GM10266 (cell line): ENCODE measurements around the gene PPP1R9B.

Experiments
- DNase-seq: peaks from one replicate; pipeline ENCODE4 v3.0.0; 2012; ENCODE audit errors: extremely low spot score
- TF ChIP-seq, protein P1 (sequence below): IDR thresholded peaks from 2 replicates; pipeline ENCODE4 v1.5.1; 2012; ENCODE audit warnings: mild to moderate bottlenecking, low read depth; ENCODE audit not compliant: control insufficient read depth, insufficient read depth; ENCODE audit errors: missing control alignments

The PPP1R9B gene

DNA sequence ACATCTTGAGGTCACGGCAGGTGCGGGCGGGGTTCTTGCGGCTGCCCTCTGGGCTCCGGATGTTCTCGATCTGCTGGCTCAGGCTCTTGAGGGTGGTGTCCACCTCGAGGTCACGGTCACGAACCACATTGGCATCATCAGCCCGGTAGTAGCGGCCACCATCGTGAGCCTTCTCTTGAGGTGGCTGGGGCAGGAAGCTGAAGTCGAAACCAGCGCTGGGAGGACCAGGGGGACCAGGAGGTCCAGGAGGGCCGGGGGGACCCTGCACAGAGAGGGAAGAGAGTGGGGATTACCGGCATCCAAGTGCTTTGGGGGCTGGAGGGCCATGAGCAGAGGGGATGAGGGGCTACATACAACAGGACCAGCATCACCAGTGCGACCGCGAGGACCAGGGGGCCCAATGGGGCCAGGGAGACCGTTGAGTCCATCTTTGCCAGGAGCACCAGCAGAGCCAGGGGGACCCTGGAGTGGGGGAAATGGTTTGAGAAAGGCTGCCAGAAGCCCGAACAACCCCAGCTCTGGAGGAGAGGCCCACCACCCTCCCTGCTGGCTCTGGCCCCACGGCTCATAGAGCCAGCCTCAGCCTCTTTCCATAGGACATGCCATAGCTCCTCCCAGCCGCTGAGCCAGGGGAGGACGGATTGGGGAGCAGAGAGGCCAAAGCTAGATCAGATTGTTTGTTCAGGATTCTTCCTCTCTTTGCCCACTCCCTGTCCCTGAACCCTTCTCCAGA is 36.4 kb upstream of the PPP1R9B start:
- TF ChIP-seq, protein P1, sequence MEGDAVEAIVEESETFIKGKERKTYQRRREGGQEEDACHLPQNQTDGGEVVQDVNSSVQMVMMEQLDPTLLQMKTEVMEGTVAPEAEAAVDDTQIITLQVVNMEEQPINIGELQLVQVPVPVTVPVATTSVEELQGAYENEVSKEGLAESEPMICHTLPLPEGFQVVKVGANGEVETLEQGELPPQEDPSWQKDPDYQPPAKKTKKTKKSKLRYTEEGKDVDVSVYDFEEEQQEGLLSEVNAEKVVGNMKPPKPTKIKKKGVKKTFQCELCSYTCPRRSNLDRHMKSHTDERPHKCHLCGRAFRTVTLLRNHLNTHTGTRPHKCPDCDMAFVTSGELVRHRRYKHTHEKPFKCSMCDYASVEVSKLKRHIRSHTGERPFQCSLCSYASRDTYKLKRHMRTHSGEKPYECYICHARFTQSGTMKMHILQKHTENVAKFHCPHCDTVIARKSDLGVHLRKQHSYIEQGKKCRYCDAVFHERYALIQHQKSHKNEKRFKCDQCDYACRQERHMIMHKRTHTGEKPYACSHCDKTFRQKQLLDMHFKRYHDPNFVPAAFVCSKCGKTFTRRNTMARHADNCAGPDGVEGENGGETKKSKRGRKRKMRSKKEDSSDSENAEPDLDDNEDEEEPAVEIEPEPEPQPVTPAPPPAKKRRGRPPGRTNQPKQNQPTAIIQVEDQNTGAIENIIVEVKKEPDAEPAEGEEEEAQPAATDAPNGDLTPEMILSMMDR, result no peak
- DNase-seq, result no peak

DNA sequence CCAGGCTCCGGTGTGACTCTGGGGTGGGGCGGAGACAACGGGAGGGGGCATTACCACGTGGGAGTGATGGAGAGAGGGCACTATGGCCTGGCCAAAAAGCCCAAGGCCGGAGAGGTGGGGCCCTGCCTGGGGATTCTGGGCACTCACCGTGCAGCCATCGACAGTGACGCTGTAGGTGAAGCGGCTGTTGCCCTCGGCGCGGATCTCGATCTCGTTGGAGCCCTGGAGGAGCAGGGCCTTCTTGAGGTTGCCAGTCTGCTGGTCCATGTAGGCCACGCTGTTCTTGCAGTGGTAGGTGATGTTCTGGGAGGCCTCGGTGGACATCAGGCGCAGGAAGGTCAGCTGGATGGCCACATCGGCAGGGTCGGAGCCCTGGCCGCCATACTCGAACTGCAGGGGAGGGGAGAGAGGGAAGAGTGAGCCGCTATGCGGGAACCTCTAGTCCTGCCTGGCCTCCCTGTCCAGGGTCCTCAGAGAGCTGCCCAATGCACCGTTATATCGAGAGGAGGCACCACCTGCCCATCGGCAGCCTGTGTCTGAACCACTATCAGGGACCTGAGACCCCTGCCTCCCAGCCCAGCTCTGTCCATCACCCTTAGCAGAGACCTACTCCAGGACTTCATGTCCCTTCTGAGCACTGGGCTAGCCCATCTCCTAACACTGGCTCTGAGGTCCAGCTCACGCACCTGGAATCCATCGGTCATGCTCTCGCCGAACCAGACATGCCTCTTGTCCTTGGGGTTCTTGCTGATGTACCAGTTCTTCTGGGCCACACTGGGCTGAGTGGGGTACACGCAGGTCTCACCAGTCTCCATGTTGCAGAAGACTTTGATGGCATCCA is 35.4 kb upstream of the PPP1R9B start:
- no peak for DNase-seq
- TF ChIP-seq, protein P1, result no peak

DNA sequence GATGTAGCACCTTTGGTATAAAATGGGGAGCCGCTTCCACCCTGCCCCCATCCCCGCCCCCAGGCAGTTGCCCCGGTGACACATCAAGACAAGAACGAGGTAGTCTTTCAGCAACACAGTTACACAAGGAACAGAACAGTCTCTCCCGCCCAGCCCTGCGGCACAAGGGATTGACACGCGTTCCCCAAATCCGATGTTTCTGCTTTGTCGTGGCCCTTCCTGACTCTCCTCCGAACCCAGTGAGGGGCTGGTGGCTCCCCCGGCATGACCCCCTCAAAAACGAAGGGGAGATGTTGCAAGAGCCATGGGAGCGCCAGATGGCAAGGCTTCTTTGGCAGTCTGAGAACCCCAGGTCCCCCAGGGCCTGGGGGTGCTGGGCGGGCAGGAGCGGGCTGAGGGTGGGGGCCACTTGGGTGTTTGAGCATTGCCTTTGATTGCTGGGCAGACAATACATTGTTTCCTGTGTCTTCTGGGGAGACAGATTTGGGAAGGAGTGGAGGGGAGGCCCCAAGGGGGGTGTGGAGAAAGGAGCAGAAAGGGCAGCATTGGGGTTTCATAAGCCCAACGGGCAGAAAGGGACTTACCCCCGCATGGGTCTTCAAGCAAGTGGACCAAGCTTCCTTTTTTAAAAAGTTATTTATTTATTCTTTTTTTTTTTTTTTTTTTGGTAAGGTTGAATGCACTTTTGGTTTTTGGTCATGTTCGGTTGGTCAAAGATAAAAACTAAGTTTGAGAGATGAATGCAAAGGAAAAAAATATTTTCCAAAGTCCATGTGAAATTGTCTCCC is 34.3 kb upstream of the PPP1R9B start:
- TF ChIP-seq, protein P1, result no peak
- no peak for DNase-seq

DNA sequence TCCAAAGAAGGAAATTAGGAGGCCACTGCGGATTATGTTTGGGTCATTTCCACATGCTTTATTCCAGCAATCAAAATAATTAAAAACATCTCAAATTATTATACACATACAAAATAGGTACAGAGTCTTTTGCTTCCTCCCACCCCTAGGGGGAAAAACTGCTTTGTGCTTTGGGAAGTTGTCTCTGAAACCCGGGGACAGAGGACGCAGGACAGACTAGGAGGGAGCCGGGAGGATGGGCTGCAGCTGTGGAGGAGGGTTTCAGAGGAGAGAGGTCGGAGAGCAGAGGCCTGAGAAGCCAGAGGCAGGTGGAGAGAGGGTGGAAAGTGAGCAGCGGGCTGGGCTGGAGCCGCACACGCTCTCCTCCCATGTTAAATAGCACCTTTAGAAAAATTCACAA is 33.6 kb upstream of the PPP1R9B start:
- no peak for DNase-seq
- TF ChIP-seq, protein P1, result no peak

DNA sequence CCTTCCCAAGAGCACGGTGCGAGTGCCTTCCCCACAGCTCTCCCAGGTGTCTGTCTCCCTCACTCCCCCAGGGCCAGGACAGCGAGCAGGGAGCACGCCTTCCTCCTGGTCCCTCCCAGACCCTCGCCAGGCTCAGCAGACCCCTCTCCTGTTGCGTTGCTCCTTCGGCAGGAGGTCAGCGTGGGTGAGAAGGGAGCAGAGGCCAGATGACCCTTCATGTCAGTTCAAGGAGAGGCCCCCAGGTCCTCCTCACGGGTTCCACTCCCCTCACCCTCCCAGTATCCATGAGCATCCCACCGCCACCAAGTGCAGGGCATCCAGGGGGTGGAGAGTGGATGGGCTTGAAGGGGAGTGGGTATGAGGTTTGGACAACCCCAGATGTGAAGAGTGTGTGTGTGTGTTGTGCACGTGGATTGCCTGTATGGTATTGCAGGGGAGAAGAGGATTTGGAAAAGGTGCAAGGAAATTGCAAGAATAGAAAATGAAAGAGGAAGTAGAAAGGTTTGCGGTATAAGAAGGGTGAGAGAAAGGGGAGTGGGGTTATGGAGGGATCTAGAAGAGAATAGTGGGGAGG is 33.0 kb upstream of the PPP1R9B start:
- TF ChIP-seq, protein P1, result no peak
- DNase-seq, result no peak

DNA sequence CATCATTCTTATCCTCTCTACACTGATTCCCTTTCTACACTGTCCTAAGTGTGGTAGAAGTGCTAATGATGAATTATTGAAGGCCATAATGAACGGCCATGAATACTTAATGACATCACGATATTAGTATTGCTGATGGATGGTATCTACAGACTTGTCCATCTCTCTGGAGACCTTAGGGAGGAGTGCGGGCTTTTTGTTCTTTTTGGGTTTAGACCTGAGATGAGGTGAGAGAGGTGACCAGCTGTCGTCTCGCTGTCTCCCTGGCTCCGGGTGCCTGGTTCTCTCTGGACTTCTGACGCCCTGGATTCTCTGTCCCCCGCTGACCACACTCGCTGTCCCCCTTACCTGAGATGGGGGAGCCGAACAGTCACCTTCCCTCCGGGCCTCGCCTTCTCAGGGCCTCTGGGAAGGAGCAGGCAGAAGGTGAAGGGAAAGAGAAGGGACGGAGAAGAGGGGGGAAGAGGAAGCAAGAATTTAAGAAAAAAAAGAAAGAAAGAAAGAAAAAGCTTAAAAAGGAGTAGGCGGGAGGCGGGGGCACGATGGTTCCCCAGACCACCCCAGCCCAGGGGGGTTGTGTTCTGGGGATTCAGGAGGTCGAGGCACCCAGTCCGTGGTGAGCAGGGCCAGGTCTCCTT is 32.4 kb upstream of the PPP1R9B start:
- TF ChIP-seq, protein P1, result no peak
- DNase-seq, result no peak
